ENCODE data around the gene METTL24.
"Not testable (repeated sequence)": the region's sequence is repeated elsewhere in the genome, so short reads cannot be mapped to it uniquely, and the experiment has no call there.

The METTL24 gene

GRCh38 chr6:110360676-110361075, 2.5 kb upstream of the METTL24 start:
- DNase-seq (ENCODE audit: low read depth, low spot score): no peak

- DNase-seq (ENCODE audit: low read depth, low spot score): no peak
Measured at GRCh38 chr6:110359556-110359955, 1.4 kb upstream of the METTL24 start.

- DNase-seq (ENCODE audit: low read depth, low spot score): no peak
Measured at GRCh38 chr6:110358553-110359160, 508 bp upstream of the METTL24 start.

GRCh38 chr6:110357298-110357663, 868 bp downstream of the METTL24 start:
- DNase-seq (ENCODE audit: low read depth, low spot score): no peak

GRCh38 chr6:110356778-110357177, 1.4 kb downstream of the METTL24 start:
- DNase-seq (ENCODE audit: low read depth, low spot score): no peak

- no peak for DNase-seq (ENCODE audit: low read depth, low spot score)
Measured at GRCh38 chr6:110355727-110356126, 2.4 kb downstream of the METTL24 start.

- DNase-seq (ENCODE audit: low read depth, low spot score): no peak
Measured at GRCh38 chr6:110355022-110355421, 3.1 kb downstream of the METTL24 start.

GRCh38 chr6:110354153-110354552, 4.0 kb downstream of the METTL24 start:
- DNase-seq (ENCODE audit: low read depth, low spot score): no peak

GRCh38 chr6:110353457-110354001, 4.6 kb downstream of the METTL24 start:
- no peak for DNase-seq (ENCODE audit: low read depth, low spot score)

GRCh38 chr6:110352563-110353262, 5.4 kb downstream of the METTL24 start:
- peak; percentile 44 for DNase-seq (ENCODE audit: low read depth, low spot score)

- no peak for DNase-seq (ENCODE audit: low read depth, low spot score)
Measured at GRCh38 chr6:110351986-110352385, 6.2 kb downstream of the METTL24 start.

GRCh38 chr6:110351546-110351945, 6.6 kb downstream of the METTL24 start:
- no peak for DNase-seq (ENCODE audit: low read depth, low spot score)

GRCh38 chr6:110350593-110350992, 7.6 kb downstream of the METTL24 start:
- not testable (repeated sequence) for DNase-seq (ENCODE audit: low read depth, low spot score)

- no peak for DNase-seq (ENCODE audit: low read depth, low spot score)
Measured at GRCh38 chr6:110348961-110349690, 9.0 kb downstream of the METTL24 start.

GRCh38 chr6:110345025-110345424, 13.1 kb downstream of the METTL24 start:
- no peak for DNase-seq (ENCODE audit: low read depth, low spot score)

GRCh38 chr6:110342759-110343158, 15.4 kb downstream of the METTL24 start:
- DNase-seq (ENCODE audit: low read depth, low spot score): no peak

- DNase-seq (ENCODE audit: low read depth, low spot score): no peak
Measured at GRCh38 chr6:110341663-110342596, 16.2 kb downstream of the METTL24 start.

- no peak for DNase-seq (ENCODE audit: low read depth, low spot score)
Measured at GRCh38 chr6:110341067-110341466, 17.1 kb downstream of the METTL24 start.

- no peak for DNase-seq (ENCODE audit: low read depth, low spot score)
Measured at GRCh38 chr6:110340392-110340965, 17.7 kb downstream of the METTL24 start.

GRCh38 chr6:110338820-110339470, 19.2 kb downstream of the METTL24 start:
- no peak for DNase-seq (ENCODE audit: low read depth, low spot score)

GRCh38 chr6:110337486-110337885, 20.7 kb downstream of the METTL24 start:
- DNase-seq (ENCODE audit: low read depth, low spot score): no peak
